ENCODE results near the gene SDK2. TPM values are rescaled to one million over a fixed set of nuclear protein-coding genes. Genes with fewer than 3 reads are reported as not detected.

Gene SDK2
- total and polyA plus RNA-seq, 2 of the 4 experiments (the other 2 are of a cell fraction): under 0.01 to 0.03 TPM

DNA sequence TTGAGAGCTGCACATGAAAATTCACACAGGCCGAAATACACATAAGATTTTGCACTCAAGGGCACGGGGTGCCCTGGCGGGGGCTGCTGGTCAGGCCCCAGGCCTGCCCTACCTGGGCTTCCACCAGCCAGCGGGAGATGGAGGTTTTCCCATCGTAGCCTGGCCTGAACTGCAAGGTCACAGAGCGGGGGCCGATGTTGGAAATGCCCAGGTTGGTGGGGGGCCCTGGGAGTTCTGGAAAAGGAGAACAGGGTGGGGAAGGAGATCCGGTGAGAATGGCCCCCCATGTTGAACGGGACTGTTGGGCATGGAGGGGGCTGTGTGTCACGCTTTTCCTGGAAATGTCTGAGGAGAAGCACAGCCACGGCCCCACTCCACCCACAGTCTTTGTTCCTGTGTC is 245.2 kb downstream of the SDK2 start:
- Histone ChIP-seq H4K5ac (ENCODE audit: low read depth, low read length) (no peak overlapping the region), H2AK5ac (ENCODE audit: low read depth, low read length) (no peak overlapping the region), H2BK120ac (ENCODE audit: low read depth, low read length) (no peak overlapping the region), H2AFZ (replicated peaks; ENCODE audit: low read length, poor library complexity) (peak overlapping the region; percentile 32), H3K9ac (ENCODE audit: low read depth, low read length) (no peak overlapping the region), H3K9me1 (ENCODE audit: insufficient read depth, low read length) (no peaks in the 10 kb centered on the region), H3K9me3 (ENCODE audit: control insufficient read depth, insufficient read depth, low read length) (no peaks in the 10 kb centered on the region), H3K4me2 (ENCODE audit: low read depth, low read length) (no peak overlapping the region), H3K4me1 (ENCODE audit: control insufficient read depth, insufficient read depth, low read length) (no peaks in the 10 kb centered on the region), H3K4ac (ENCODE audit: low read depth, low read length) (no peak overlapping the region), H4K8ac (ENCODE audit: low read depth in 2 of 2, low read length in 2 of 2) (no peak overlapping the region), H2BK20ac (ENCODE audit: low read depth, low read length) (no peak overlapping the region), H3K79me1 (ENCODE audit: low read depth in 1 of 2, low read length in 2 of 2) (no peaks in the 10 kb centered on the region), H3K36me3 (ENCODE audit: control insufficient read depth, insufficient read depth, low read length) (no peaks in the 10 kb centered on the region), H2AK9ac (replicated peaks; ENCODE audit: low read depth, low read length, poor library complexity) (no peak overlapping the region), H3K23ac (ENCODE audit: low read depth, low read length) (no peak overlapping the region), H3K18ac (ENCODE audit: low read depth, low read length) (no peak overlapping the region), H3K27ac (ENCODE audit: insufficient read depth, low read length) (no peak overlapping the region), H3K27me3 (ENCODE audit: control insufficient read depth, insufficient read depth, low read length) (peaks cover 4% of the 10 kb centered on the region; the same call in 1 of the 2 replicates), H3K4me3 (ENCODE audit: insufficient read depth, low read depth, low read length) (no peak overlapping the region), H4K91ac (ENCODE audit: insufficient read depth, low read depth, low read length) (no peak overlapping the region), H2BK5ac (ENCODE audit: low read depth, low read length, poor library complexity, severe bottlenecking) (no peak overlapping the region), H4K20me1 (ENCODE audit: insufficient read depth, low read length) (no peaks in the 10 kb centered on the region), H3K56ac (ENCODE audit: extremely low read depth, insufficient read depth, low read length) (no peak overlapping the region), H3K14ac (replicated peaks; ENCODE audit: low read depth, low read length) (no peak overlapping the region), H2BK15ac (ENCODE audit: low read depth, low read length) (no peak overlapping the region)
- ChIA-PET POLR2A (ENCODE audit: unreplicated experiment) (no interaction called here), CTCF (no interaction called here)
- in situ Hi-C loops (cut with MboI; ENCODE audit: low sequenced_read_pairs): no loop called here
- WGBS, 2 experiments (ENCODE audit: extremely low coverage in 2 of 2, insufficient read length in 1 of 2): 85% methylated on average over 3 of the region's 11 CpGs; no CpG with 5 or more reads in 1 of the 2 experiments
- BruUV-seq (replicated peaks): no TSS peak
- DNase-seq (no peak), ATAC-seq (ENCODE audit: low read depth) (no peak)
- TF ChIP-seq, protein P1, sequence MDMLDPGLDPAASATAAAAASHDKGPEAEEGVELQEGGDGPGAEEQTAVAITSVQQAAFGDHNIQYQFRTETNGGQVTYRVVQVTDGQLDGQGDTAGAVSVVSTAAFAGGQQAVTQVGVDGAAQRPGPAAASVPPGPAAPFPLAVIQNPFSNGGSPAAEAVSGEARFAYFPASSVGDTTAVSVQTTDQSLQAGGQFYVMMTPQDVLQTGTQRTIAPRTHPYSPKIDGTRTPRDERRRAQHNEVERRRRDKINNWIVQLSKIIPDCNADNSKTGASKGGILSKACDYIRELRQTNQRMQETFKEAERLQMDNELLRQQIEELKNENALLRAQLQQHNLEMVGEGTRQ (IDR thresholded peaks at IDR 0.05; ENCODE audit: low read depth, low read length): no peak
- no peak for TF ChIP-seq MXI1 (IDR thresholded peaks at IDR 0.05; ENCODE audit: borderline replicate concordance, low read depth, low read length)
- TF ChIP-seq MAFK (IDR thresholded peaks at IDR 0.05; ENCODE audit: low read depth, low read length): no peak
- TF ChIP-seq, protein P2, sequence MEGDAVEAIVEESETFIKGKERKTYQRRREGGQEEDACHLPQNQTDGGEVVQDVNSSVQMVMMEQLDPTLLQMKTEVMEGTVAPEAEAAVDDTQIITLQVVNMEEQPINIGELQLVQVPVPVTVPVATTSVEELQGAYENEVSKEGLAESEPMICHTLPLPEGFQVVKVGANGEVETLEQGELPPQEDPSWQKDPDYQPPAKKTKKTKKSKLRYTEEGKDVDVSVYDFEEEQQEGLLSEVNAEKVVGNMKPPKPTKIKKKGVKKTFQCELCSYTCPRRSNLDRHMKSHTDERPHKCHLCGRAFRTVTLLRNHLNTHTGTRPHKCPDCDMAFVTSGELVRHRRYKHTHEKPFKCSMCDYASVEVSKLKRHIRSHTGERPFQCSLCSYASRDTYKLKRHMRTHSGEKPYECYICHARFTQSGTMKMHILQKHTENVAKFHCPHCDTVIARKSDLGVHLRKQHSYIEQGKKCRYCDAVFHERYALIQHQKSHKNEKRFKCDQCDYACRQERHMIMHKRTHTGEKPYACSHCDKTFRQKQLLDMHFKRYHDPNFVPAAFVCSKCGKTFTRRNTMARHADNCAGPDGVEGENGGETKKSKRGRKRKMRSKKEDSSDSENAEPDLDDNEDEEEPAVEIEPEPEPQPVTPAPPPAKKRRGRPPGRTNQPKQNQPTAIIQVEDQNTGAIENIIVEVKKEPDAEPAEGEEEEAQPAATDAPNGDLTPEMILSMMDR (conservative IDR thresholded peaks at IDR 0.05; ENCODE audit: low read depth, low read length): no peak
- TF ChIP-seq, protein P3, sequence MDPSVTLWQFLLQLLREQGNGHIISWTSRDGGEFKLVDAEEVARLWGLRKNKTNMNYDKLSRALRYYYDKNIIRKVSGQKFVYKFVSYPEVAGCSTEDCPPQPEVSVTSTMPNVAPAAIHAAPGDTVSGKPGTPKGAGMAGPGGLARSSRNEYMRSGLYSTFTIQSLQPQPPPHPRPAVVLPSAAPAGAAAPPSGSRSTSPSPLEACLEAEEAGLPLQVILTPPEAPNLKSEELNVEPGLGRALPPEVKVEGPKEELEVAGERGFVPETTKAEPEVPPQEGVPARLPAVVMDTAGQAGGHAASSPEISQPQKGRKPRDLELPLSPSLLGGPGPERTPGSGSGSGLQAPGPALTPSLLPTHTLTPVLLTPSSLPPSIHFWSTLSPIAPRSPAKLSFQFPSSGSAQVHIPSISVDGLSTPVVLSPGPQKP (IDR thresholded peaks at IDR 0.05; ENCODE audit: borderline replicate concordance, low read depth, low read length): no peak
- no peak for TF ChIP-seq CHD1 (IDR thresholded peaks at IDR 0.05; ENCODE audit: low read depth, low read length)
- no peak for TF ChIP-seq POLR2A (IDR thresholded peaks at IDR 0.05; ENCODE audit: low read depth, low read length)
- TF ChIP-seq NFE2L2 (IDR thresholded peaks at IDR 0.05; ENCODE audit: low read depth, low read length): no peak
- no peak for TF ChIP-seq MAZ (IDR thresholded peaks at IDR 0.05; ENCODE audit: borderline replicate concordance, low read depth, low read length)
- no peak for TF ChIP-seq RAD21 (IDR thresholded peaks at IDR 0.05; ENCODE audit: low read length)
- TF ChIP-seq FOS (IDR thresholded peaks at IDR 0.05; ENCODE audit: low read depth, low read length): no peak
- no peak for TF ChIP-seq BHLHE40 (IDR thresholded peaks at IDR 0.05; ENCODE audit: low read depth, low read length)
- no peak for TF ChIP-seq RCOR1 (IDR thresholded peaks at IDR 0.05; ENCODE audit: insufficient replicate concordance, low read length)
- no peak for TF ChIP-seq SMC3 (IDR thresholded peaks at IDR 0.05; ENCODE audit: low read depth, low read length)
- TF ChIP-seq CEBPB (IDR thresholded peaks at IDR 0.05; ENCODE audit: low read depth, low read length): no peak
- no peak for TF ChIP-seq RFX5 (IDR thresholded peaks at IDR 0.05; ENCODE audit: low read depth, low read length)
- dilution Hi-C loops (cut with HindIII; ENCODE audit: low sequenced_read_pairs, unreplicated experiment): no loop called here
- intact Hi-C loops (cut with micrococcal nuclease): no loop called here
